DND-41 (cell line): ENCODE data around the gene PCGF5.

ENCODE experiments used
- ATAC-seq: fragments of 200-7000 bp; cut with Tn5 transposase; 3 replicates; pipeline ENCODE4 v1.9.1; 2021; ENCODE audit warnings: low read depth; ENCODE audit not compliant: insufficient read depth
- DNase-seq: peaks from one replicate; pipeline ENCODE4 v3.0.0-alpha.2; 2020
- H2AFZ ChIP-seq: 2 replicates; pipeline ENCODE4 v1.6.0; 2012; ENCODE audit warnings: low read depth, low read length
- H3K27ac ChIP-seq: 2 replicates; pipeline ENCODE4 v1.5.1; 2012; ENCODE audit warnings: low read length, inconsistent platforms
- H3K27me3 ChIP-seq: fragments of 200-600 bp; sonication (generic); 2 replicates; pipeline ENCODE4 v1.6.0; 2012; ENCODE audit warnings: low read length, mild to moderate bottlenecking, inconsistent platforms; ENCODE audit not compliant: insufficient read depth, poor library complexity
- H3K36me3 ChIP-seq: 2 replicates; pipeline ENCODE4 v1.5.1; 2012; ENCODE audit warnings: low read length, inconsistent platforms; ENCODE audit not compliant: insufficient read depth
- H3K4me1 ChIP-seq: 2 replicates; pipeline ENCODE4 v1.5.1; 2012; ENCODE audit warnings: mild to moderate bottlenecking, low read length; ENCODE audit not compliant: insufficient read depth
- H3K4me2 ChIP-seq: 2 replicates; pipeline ENCODE4 v1.6.0; 2012; ENCODE audit warnings: mild to moderate bottlenecking, moderate library complexity, low read length, inconsistent platforms; ENCODE audit not compliant: insufficient read depth
- H3K4me3 ChIP-seq, 2 experiments: fragments of 200-600 bp in 1 of 2; shearing (Covaris generic) in 1 of 2; 2 replicates each; pipeline ENCODE4 v1.5.1; 2012 to 2016; ENCODE audit warnings: inconsistent platforms in 2 of 2, low read length in 2 of 2, mild to moderate bottlenecking in 2 of 2, low read depth in 1 of 2, moderate library complexity in 1 of 2
- H3K79me2 ChIP-seq: 2 replicates; pipeline ENCODE4 v1.6.0; 2012; ENCODE audit warnings: low read length, inconsistent platforms; ENCODE audit not compliant: insufficient read depth
- H3K9ac ChIP-seq: 2 replicates; pipeline ENCODE4 v1.6.0; 2012; ENCODE audit warnings: low read depth, mild to moderate bottlenecking, inconsistent platforms, low read length, moderate library complexity
- H3K9me3 ChIP-seq: 2 replicates; pipeline ENCODE4 v1.5.1; 2012; ENCODE audit warnings: low read length, moderate library complexity, mild to moderate bottlenecking, inconsistent platforms; ENCODE audit not compliant: insufficient read depth, severe bottlenecking
- H4K20me1 ChIP-seq: 2 replicates; pipeline ENCODE4 v1.6.0; 2012; ENCODE audit warnings: low read length; ENCODE audit not compliant: insufficient read depth
- EZH2 ChIP-seq: IDR thresholded peaks from 3 replicates; pipeline ENCODE4 v1.6.1; 2012; ENCODE audit warnings: borderline replicate concordance, low read depth, mild to moderate bottlenecking, moderate library complexity, low read length, inconsistent platforms; ENCODE audit not compliant: severe bottlenecking
- TF ChIP-seq, protein P1 (sequence below): IDR thresholded peaks from 2 replicates; pipeline ENCODE4 v1.5.1; 2012; ENCODE audit warnings: borderline replicate concordance, low read length, moderate library complexity, mild to moderate bottlenecking; ENCODE audit not compliant: poor library complexity, severe bottlenecking; ENCODE audit errors: extremely low read depth

Gene PCGF5

GRCh38 chr10:91190388-91190870, 30.0 kb upstream of the PCGF5 start:
- Histone ChIP-seq H3K9ac (no peak overlapping the region), H4K20me1 (peaks cover 40% of the 10 kb centered on the region; the same call in 1 of the 2 replicates), H3K27me3 (no peaks in the 10 kb centered on the region), H3K4me1 (peaks cover 56% of the 10 kb centered on the region), H3K4me2 (no peak overlapping the region), H3K9me3 (no peaks in the 10 kb centered on the region), H2AFZ (no peak overlapping the region), H3K79me2 (peaks cover 99% of the 10 kb centered on the region), H3K27ac (no peak overlapping the region), H3K4me3 (no peak overlapping the region), H3K36me3 (peaks cover 6% of the 10 kb centered on the region; the same call in 1 of the 2 replicates)
- TF ChIP-seq, protein P1, sequence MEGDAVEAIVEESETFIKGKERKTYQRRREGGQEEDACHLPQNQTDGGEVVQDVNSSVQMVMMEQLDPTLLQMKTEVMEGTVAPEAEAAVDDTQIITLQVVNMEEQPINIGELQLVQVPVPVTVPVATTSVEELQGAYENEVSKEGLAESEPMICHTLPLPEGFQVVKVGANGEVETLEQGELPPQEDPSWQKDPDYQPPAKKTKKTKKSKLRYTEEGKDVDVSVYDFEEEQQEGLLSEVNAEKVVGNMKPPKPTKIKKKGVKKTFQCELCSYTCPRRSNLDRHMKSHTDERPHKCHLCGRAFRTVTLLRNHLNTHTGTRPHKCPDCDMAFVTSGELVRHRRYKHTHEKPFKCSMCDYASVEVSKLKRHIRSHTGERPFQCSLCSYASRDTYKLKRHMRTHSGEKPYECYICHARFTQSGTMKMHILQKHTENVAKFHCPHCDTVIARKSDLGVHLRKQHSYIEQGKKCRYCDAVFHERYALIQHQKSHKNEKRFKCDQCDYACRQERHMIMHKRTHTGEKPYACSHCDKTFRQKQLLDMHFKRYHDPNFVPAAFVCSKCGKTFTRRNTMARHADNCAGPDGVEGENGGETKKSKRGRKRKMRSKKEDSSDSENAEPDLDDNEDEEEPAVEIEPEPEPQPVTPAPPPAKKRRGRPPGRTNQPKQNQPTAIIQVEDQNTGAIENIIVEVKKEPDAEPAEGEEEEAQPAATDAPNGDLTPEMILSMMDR, result no peak
- no peak for TF ChIP-seq EZH2
- ATAC-seq, result no peak
- DNase-seq, result no peak

GRCh38 chr10:91190876-91191583, 29.4 kb upstream of the PCGF5 start:
- TF ChIP-seq, protein P1, result no peak
- TF ChIP-seq EZH2, result no peak
- Histone ChIP-seq H3K27ac (no peak overlapping the region), H3K4me3 (no peak overlapping the region), H3K4me2 (no peak overlapping the region), H3K36me3 (peaks cover 10% of the 10 kb centered on the region; the same call in 1 of the 2 replicates), H3K9me3 (no peaks in the 10 kb centered on the region), H3K4me1 (peaks cover 53% of the 10 kb centered on the region), H3K79me2 (peaks cover 99% of the 10 kb centered on the region), H2AFZ (no peak overlapping the region), H3K9ac (no peak overlapping the region), H4K20me1 (peaks cover 39% of the 10 kb centered on the region; the same call in 1 of the 2 replicates), H3K27me3 (no peaks in the 10 kb centered on the region)
- DNase-seq, result no peak
- ATAC-seq, result no peak

DNA sequence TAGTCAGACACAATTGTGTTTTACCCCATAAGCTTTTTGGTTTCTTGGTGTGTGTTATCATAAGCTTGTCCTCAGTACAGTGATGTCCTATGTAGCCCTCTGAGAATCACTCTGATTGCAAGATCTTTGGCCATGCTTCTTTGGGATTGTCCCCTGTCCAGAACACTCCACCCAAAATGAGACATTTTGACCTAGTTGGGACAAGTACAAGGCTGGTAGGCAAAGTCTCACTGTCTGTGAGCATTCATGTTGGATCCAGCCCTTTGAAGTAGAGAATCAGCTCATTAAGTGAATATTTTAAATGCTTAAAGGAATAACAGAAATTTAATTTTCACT, 28.9 kb upstream of the PCGF5 start:
- H3K36me3 ChIP-seq, result peaks cover 13% of the 10 kb centered on the region; the same call in 1 of the 2 replicates
- no peaks in the 10 kb centered on the region for H3K27me3 ChIP-seq
- H4K20me1 ChIP-seq, result peaks cover 42% of the 10 kb centered on the region; the same call in 1 of the 2 replicates
- no peaks in the 10 kb centered on the region for H3K9me3 ChIP-seq
- no peak for TF ChIP-seq EZH2
- TF ChIP-seq, protein P1, result no peak
- H3K9ac ChIP-seq, result no peak overlapping the region
- DNase-seq (no peak), ATAC-seq (no peak)
- H3K79me2 ChIP-seq, result peaks cover 99% of the 10 kb centered on the region
- no peak overlapping the region for H2AFZ ChIP-seq
- peaks cover 51% of the 10 kb centered on the region for H3K4me1 ChIP-seq
- no peak overlapping the region for H3K27ac ChIP-seq
- H3K4me2 ChIP-seq, result no peak overlapping the region
- no peak overlapping the region for H3K4me3 ChIP-seq
